CD8-positive, alpha-beta memory T cell (primary cell): ENCODE results near the gene PYGM. TPM values are rescaled to one million over a fixed set of nuclear protein-coding genes. Genes with fewer than 3 reads are reported as not detected.

ENCODE experiments used
- CTCF ChIA-PET: fragments of 350-600 bp; sonication (Branson Sonifier 250); formaldehyde crosslinking; loops from one replicate; lab custom pipeline; 2021; ENCODE audit warnings: antibody characterized with exemption; lab: Charles Lee
- POLR2A ChIA-PET: fragments of 350-600 bp; sonication (Branson Sonifier 250); formaldehyde crosslinking; loops from one replicate; lab custom pipeline; 2021; ENCODE audit warnings: antibody characterized with exemption; lab: Charles Lee
- DNase-seq, 5 donors: peaks; one replicate each; pipeline versions ENCODE4 v3.0.0 to v3.0.0-alpha.2; 2020 to 2022; ENCODE audit warnings: mixed read lengths in 1 of 5
- H3K27ac ChIP-seq: one replicate; pipeline ENCODE4 v1.7.0; 2013; ENCODE audit warnings: low read depth, mild to moderate bottlenecking, low read length, moderate library complexity
- H3K27me3 ChIP-seq: 2 replicates; pipeline ENCODE4 v1.7.0; 2013; ENCODE audit warnings: low read length, mild to moderate bottlenecking; ENCODE audit not compliant: insufficient read depth, poor library complexity, severe bottlenecking
- H3K36me3 ChIP-seq: 2 replicates; pipeline ENCODE4 v1.7.0; 2013; ENCODE audit warnings: mild to moderate bottlenecking, low read length, moderate library complexity; ENCODE audit not compliant: insufficient read depth
- H3K4me1 ChIP-seq: 2 replicates; pipeline ENCODE4 v1.7.0; 2013; ENCODE audit warnings: mild to moderate bottlenecking, low read length, moderate library complexity; ENCODE audit not compliant: insufficient read depth
- H3K4me3 ChIP-seq: 2 replicates; pipeline ENCODE4 v1.7.0; 2013; ENCODE audit warnings: mild to moderate bottlenecking, low read length
- H3K9me3 ChIP-seq: 2 replicates; pipeline ENCODE4 v1.7.0; 2013; ENCODE audit warnings: mild to moderate bottlenecking, low read length
- H3K27ac Mint-ChIP-seq, 8 donors: one replicate each; pipeline ENCODE4 v1.8.0; 2020 to 2021; ENCODE audit warnings: mixed read lengths in 8 of 8, mild to moderate bottlenecking in 6 of 8, inconsistent platforms in 3 of 8, moderate library complexity in 3 of 8
- H3K27me3 Mint-ChIP-seq, 2 donors: one replicate each; pipeline ENCODE4 v1.8.0; 2020 to 2021; ENCODE audit warnings: mixed read lengths in 2 of 2, mild to moderate bottlenecking in 1 of 2, moderate library complexity in 1 of 2
- H3K36me3 Mint-ChIP-seq, 3 donors: one replicate each; pipeline ENCODE4 v1.8.0; 2020 to 2021; ENCODE audit warnings: mixed read lengths in 3 of 3, inconsistent platforms in 1 of 3, mild to moderate bottlenecking in 1 of 3
- H3K4me1 Mint-ChIP-seq, 3 donors: one replicate each; pipeline ENCODE4 v1.8.0; 2020 to 2021; ENCODE audit warnings: mixed read lengths in 3 of 3, inconsistent platforms in 1 of 3, mild to moderate bottlenecking in 1 of 3
- H3K4me3 Mint-ChIP-seq, 7 donors: one replicate each; pipeline ENCODE4 v1.8.0; 2020 to 2021; ENCODE audit warnings: mixed read lengths in 7 of 7, mild to moderate bottlenecking in 6 of 7, moderate library complexity in 4 of 7, inconsistent platforms in 2 of 7
- H3K9me3 Mint-ChIP-seq, 5 donors: one replicate each; pipeline ENCODE4 v1.8.0; 2020 to 2022; ENCODE audit warnings: mixed read lengths in 5 of 5, mild to moderate bottlenecking in 3 of 5, moderate library complexity in 2 of 5, inconsistent platforms in 1 of 5
- polyA plus RNA-seq: library from polyadenylated mRNA; unstranded; fragments of 300-500 nt; fragmentation: Illumina TruSeq; gene quantifications from one replicate; pipeline ENCODE4 v1.2.3, GENCODE V29; 2021
- total RNA-seq, 2 experiments: library from RNA; stranded (reverse); gene quantifications; one replicate each; pipeline ENCODE4 v1.2.3, GENCODE V29; 2021

The PYGM gene
- total and polyA plus RNA-seq, 3 experiments from 2014 or later, result 0.15 to 2.2 (median 2.2) TPM

- Mint-ChIP-seq H3K27ac (peak overlapping the region in 7 of 8 donors; percentile 97 to 100 (median 99)), H3K27me3 (peaks cover 0 to 7% of the 10 kb centered on the region in 2 donors), H3K9me3 (no peaks in the 10 kb centered on the region), H3K36me3 (peaks cover 27 to 52% (median 31%) of the 10 kb centered on the region in 3 donors), H3K4me3 (peak overlapping the region; percentile 82 to 92 (median 88)), H3K4me1 (peaks cover 62 to 70% (median 68%) of the 10 kb centered on the region in 3 donors)
- ChIA-PET POLR2A (interaction anchor here (0.9 to 6.6 kb wide), 22 partner anchors 10 to 721 kb away, joined by 3 to 158 read pairs (median 8); partner anchors contain the start of genes BAD, CDC42BPG, FAU and MAP4K2), CTCF (interaction anchor here (0.7 to 26.7 kb wide), 10 partner anchors 10 to 89 kb away, joined by 3 to 441 read pairs (median 4); partner anchors contain the start of genes PYGM and RASGRP2)
- Histone ChIP-seq H3K27ac (peak overlapping the region; percentile 98), H3K27me3 (no peaks in the 10 kb centered on the region), H3K36me3 (peaks cover 37% of the 10 kb centered on the region), H3K4me3 (no peak overlapping the region), H3K9me3 (no peaks in the 10 kb centered on the region), H3K4me1 (peaks cover 58% of the 10 kb centered on the region)
- no peak for DNase-seq
These were observed 18.4 kb upstream of the PYGM start for GRCh38 chr11:64778223-64778472.

GRCh38 chr11:64777449-64778222 lies 17.9 kb upstream of the PYGM start:
- no peaks in the 10 kb centered on the region for H3K9me3 ChIP-seq
- H3K27ac Mint-ChIP-seq, result peak overlapping the region; percentile 58 to 98 (median 96)
- DNase-seq, result peak; percentile 77 to 88 (median 82)
- H3K9me3 Mint-ChIP-seq, result no peaks in the 10 kb centered on the region
- H3K27me3 Mint-ChIP-seq, result peaks cover 0 to 7% of the 10 kb centered on the region in 2 donors
- ChIA-PET POLR2A (interaction anchor here (0.7 to 6.6 kb wide), 14 partner anchors 9 to 493 kb away, joined by 3 to 158 read pairs (median 12); partner anchors contain the start of genes BAD, EHD1, MAP4K2 and MEN1), CTCF (interaction anchor here (1.1 to 26.7 kb wide), 6 partner anchors 10 to 33 kb away, joined by 3 to 441 read pairs (median 9); partner anchors contain the start of gene RASGRP2)
- H3K4me1 ChIP-seq, result peaks cover 63% of the 10 kb centered on the region
- peaks cover 32 to 58% (median 34%) of the 10 kb centered on the region in 3 donors for H3K36me3 Mint-ChIP-seq
- no peaks in the 10 kb centered on the region for H3K27me3 ChIP-seq
- peak overlapping the region; percentile 90 to 96 (median 95) for H3K4me3 Mint-ChIP-seq
- H3K27ac ChIP-seq, result peak overlapping the region; percentile 98
- peaks cover 67 to 75% (median 74%) of the 10 kb centered on the region in 3 donors for H3K4me1 Mint-ChIP-seq
- H3K4me3 ChIP-seq, result peak overlapping the region; percentile 99
- peaks cover 42% of the 10 kb centered on the region for H3K36me3 ChIP-seq

GRCh38 chr11:64776875-64777274 lies 17.1 kb upstream of the PYGM start:
- peaks cover 71% of the 10 kb centered on the region for H3K4me1 ChIP-seq
- peak overlapping the region; percentile 58 to 98 (median 96) for H3K27ac Mint-ChIP-seq

GRCh38 chr11:64776425-64776824 lies 16.7 kb upstream of the PYGM start:
- DNase-seq, result no peak
- Mint-ChIP-seq H3K36me3 (peaks cover 32 to 70% (median 44%) of the 10 kb centered on the region in 3 donors), H3K27ac (peak overlapping the region; percentile 33 to 98 (median 96)), H3K4me1 (peaks cover 80 to 87% (median 86%) of the 10 kb centered on the region in 3 donors), H3K4me3 (peak overlapping the region; percentile 90 to 96 (median 95)), H3K9me3 (no peaks in the 10 kb centered on the region), H3K27me3 (peaks cover 0 to 7% of the 10 kb centered on the region in 2 donors)
- POLR2A ChIA-PET, result interaction anchor here (0.7 to 6.6 kb wide), 7 partner anchors 8 to 99 kb away, joined by 3 to 158 read pairs (median 37); partner anchors contain the start of genes MEN1, PYGM and RASGRP2
- H3K9me3 ChIP-seq, result no peaks in the 10 kb centered on the region
- H3K4me1 ChIP-seq, result peaks cover 75% of the 10 kb centered on the region
- H3K36me3 ChIP-seq, result peaks cover 54% of the 10 kb centered on the region
- H3K27ac ChIP-seq, result no peak overlapping the region
- CTCF ChIA-PET, result interaction anchor here (0.7 to 26.7 kb wide), 6 partner anchors 9 to 93 kb away, joined by 3 to 441 read pairs (median 5); partner anchors contain the start of genes PYGM and RASGRP2
- H3K4me3 ChIP-seq, result peak overlapping the region; percentile 99
- H3K27me3 ChIP-seq, result no peaks in the 10 kb centered on the region

More at GRCh38 chr11:64776875-64777274, 17.1 kb upstream of the PYGM start:
- peak overlapping the region; percentile 75 for H3K27ac ChIP-seq
- ChIA-PET CTCF (interaction anchor here (0.7 to 26.7 kb wide), 5 partner anchors 9 to 92 kb away, joined by 3 to 441 read pairs (median 7); partner anchors contain the start of gene RASGRP2), POLR2A (interaction anchor here (1.4 to 6.6 kb wide), 6 partner anchors 8 to 34 kb away, joined by 8 to 158 read pairs (median 40); partner anchors contain the start of genes MEN1, PYGM and RASGRP2)
- peaks cover 50% of the 10 kb centered on the region for H3K36me3 ChIP-seq
- H3K9me3 Mint-ChIP-seq, result no peaks in the 10 kb centered on the region
- no peaks in the 10 kb centered on the region for H3K27me3 ChIP-seq
- H3K36me3 Mint-ChIP-seq, result peaks cover 32 to 65% (median 41%) of the 10 kb centered on the region in 3 donors
- peak in 1 of 5 donors; percentile 29 for DNase-seq
- peak overlapping the region; percentile 90 to 96 (median 95) for H3K4me3 Mint-ChIP-seq
- H3K27me3 Mint-ChIP-seq, result peaks cover 0 to 7% of the 10 kb centered on the region in 2 donors
- peak overlapping the region; percentile 99 for H3K4me3 ChIP-seq
- peaks cover 75 to 82% (median 81%) of the 10 kb centered on the region in 3 donors for H3K4me1 Mint-ChIP-seq
- no peaks in the 10 kb centered on the region for H3K9me3 ChIP-seq

- Mint-ChIP-seq H3K27ac (peak overlapping the region in 3 of 8 donors; percentile 23 to 97 (median 68)), H3K9me3 (no peaks in the 10 kb centered on the region), H3K4me3 (peak overlapping the region; percentile 27 to 58 (median 44)), H3K4me1 (peaks cover 74 to 85% (median 82%) of the 10 kb centered on the region in 3 donors), H3K36me3 (peaks cover 41 to 89% (median 55%) of the 10 kb centered on the region in 3 donors), H3K27me3 (peaks cover 0 to 7% of the 10 kb centered on the region in 2 donors)
- POLR2A ChIA-PET, result interaction anchor here (0.7 to 6.6 kb wide), 4 partner anchors 10 to 110 kb away, joined by 5 to 158 read pairs (median 9); partner anchors contain the start of gene RASGRP2
- DNase-seq, result no peak
- no peak overlapping the region for H3K4me3 ChIP-seq
- H3K4me1 ChIP-seq, result peaks cover 82% of the 10 kb centered on the region
- no peak overlapping the region for H3K27ac ChIP-seq
- H3K27me3 ChIP-seq, result no peaks in the 10 kb centered on the region
- CTCF ChIA-PET, result interaction anchor here (1.3 to 26.7 kb wide), 3 partner anchors 9 to 61 kb away, joined by 3 to 441 read pairs (median 9); partner anchors contain the start of gene RASGRP2
- H3K9me3 ChIP-seq, result no peaks in the 10 kb centered on the region
- peaks cover 77% of the 10 kb centered on the region for H3K36me3 ChIP-seq
These were observed 14.4 kb upstream of the PYGM start for GRCh38 chr11:64774144-64774543.

- peaks cover 94% of the 10 kb centered on the region for H3K36me3 ChIP-seq
- no peaks in the 10 kb centered on the region for H3K27me3 ChIP-seq
- peaks cover 85 to 97% (median 93%) of the 10 kb centered on the region in 3 donors for H3K4me1 Mint-ChIP-seq
- no peak overlapping the region for H3K4me3 ChIP-seq
- H3K27ac ChIP-seq, result no peak overlapping the region
- CTCF ChIA-PET, result interaction anchor here (1.1 to 26.7 kb wide), 3 partner anchors 10 to 25 kb away, joined by 3 to 441 read pairs (median 5); partner anchors contain the start of gene RASGRP2
- POLR2A ChIA-PET, result interaction anchor here (0.7 to 15.8 kb wide), 6 partner anchors 9 to 132 kb away, joined by 3 to 220 read pairs (median 5); partner anchors contain the start of gene RASGRP2
- peaks cover 0 to 4% of the 10 kb centered on the region in 2 donors for H3K27me3 Mint-ChIP-seq
- H3K4me1 ChIP-seq, result peaks cover 99% of the 10 kb centered on the region
- H3K36me3 Mint-ChIP-seq, result peaks cover 47 to 98% (median 64%) of the 10 kb centered on the region in 3 donors
- H3K9me3 Mint-ChIP-seq, result no peaks in the 10 kb centered on the region
- no peak for DNase-seq
- H3K9me3 ChIP-seq, result no peaks in the 10 kb centered on the region
- peak overlapping the region; percentile 19 to 95 (median 49) for H3K27ac Mint-ChIP-seq
- H3K4me3 Mint-ChIP-seq, result peak overlapping the region; percentile 0 to 75 (median 36)
These were observed 12.7 kb upstream of the PYGM start for GRCh38 chr11:64772303-64773018.

GRCh38 chr11:64771861-64772260 lies 12.1 kb upstream of the PYGM start:
- peaks cover 85 to 97% (median 93%) of the 10 kb centered on the region in 3 donors for H3K4me1 Mint-ChIP-seq
- ChIA-PET POLR2A (interaction anchor here (1.0 to 15.8 kb wide), 4 partner anchors 8 to 83 kb away, joined by 3 to 220 read pairs (median 6); partner anchors contain the start of gene RASGRP2), CTCF (interaction anchor here (1.1 to 26.7 kb wide), 5 partner anchors 9 to 39 kb away, joined by 3 to 441 read pairs (median 5); partner anchors contain the start of genes MEN1 and RASGRP2)
- H3K9me3 Mint-ChIP-seq, result no peaks in the 10 kb centered on the region
- peak overlapping the region in 6 of 8 donors; percentile 23 to 95 (median 46) for H3K27ac Mint-ChIP-seq
- Histone ChIP-seq H3K27me3 (no peaks in the 10 kb centered on the region), H3K9me3 (no peaks in the 10 kb centered on the region), H3K36me3 (peaks cover 98% of the 10 kb centered on the region), H3K4me1 (peaks cover 99% of the 10 kb centered on the region), H3K27ac (no peak overlapping the region), H3K4me3 (no peak overlapping the region)
- H3K27me3 Mint-ChIP-seq, result peaks cover 0 to 3% of the 10 kb centered on the region in 2 donors
- no peak for DNase-seq
- H3K4me3 Mint-ChIP-seq, result peak overlapping the region in 3 of 7 donors; percentile 34 to 75 (median 42)
- H3K36me3 Mint-ChIP-seq, result peaks cover 44 to 98% (median 63%) of the 10 kb centered on the region in 3 donors
